CD4-positive, alpha-beta T cell treated with Interleukin-17A for 4 hours (primary cell): ENCODE data around the gene RPAP2.
"Not testable (repeated sequence)": the region's sequence is repeated elsewhere in the genome, so short reads cannot be mapped to it uniquely, and the experiment has no call there.

ENCODE experiments used
- DNase-seq: peaks from one replicate; pipeline ENCODE4 v3.0.0-alpha.2; 2020; ENCODE audit warnings: mixed read lengths

Gene RPAP2

GRCh38 chr1:92298573-92299476, at the start of gene RPAP2, which contains the start of gene GLMN:
Gene RPAP2 (plus strand): TSS chr1:92299059. CDS start chr1:92299074, 15 bp downstream.
Gene GLMN (minus strand): TSS chr1:92298987. CDS start chr1:92297999, 988 bp downstream.
- DNase-seq, result peak; percentile 78

- DNase-seq, result not testable (repeated sequence)
Observed at GRCh38 chr1:92254714-92255113, 44.1 kb upstream of the RPAP2 start.

GRCh38 chr1:92259350-92259749, 39.5 kb upstream of the RPAP2 start:
- no peak for DNase-seq

GRCh38 chr1:92262516-92262915, 36.3 kb upstream of the RPAP2 start:
- no peak for DNase-seq

- no peak for DNase-seq
Observed at GRCh38 chr1:92273039-92273438, 25.8 kb upstream of the RPAP2 start.

- DNase-seq, result no peak
Observed at GRCh38 chr1:92274939-92275338, 23.9 kb upstream of the RPAP2 start.

- DNase-seq, result no peak
Observed at GRCh38 chr1:92276082-92276481, 22.8 kb upstream of the RPAP2 start.

- no peak for DNase-seq
Observed at GRCh38 chr1:92277105-92277723, 21.6 kb upstream of the RPAP2 start.

- not testable (repeated sequence) for DNase-seq
Observed at GRCh38 chr1:92279781-92280180, 19.1 kb upstream of the RPAP2 start.

- DNase-seq, result not testable (repeated sequence)
Observed at GRCh38 chr1:92281411-92281810, 17.4 kb upstream of the RPAP2 start.

GRCh38 chr1:92291372-92291999, 7.4 kb upstream of the RPAP2 start:
- peak; percentile 11 for DNase-seq

- no peak for DNase-seq
Observed at GRCh38 chr1:92298213-92298572, 666 bp upstream of the RPAP2 start.

- DNase-seq, result no peak
Observed at GRCh38 chr1:92299477-92300150, 755 bp downstream of the RPAP2 start.

- DNase-seq, result no peak
Observed at GRCh38 chr1:92301021-92301420, 2.2 kb downstream of the RPAP2 start.

GRCh38 chr1:92306020-92306419, 7.2 kb downstream of the RPAP2 start:
- no peak for DNase-seq

- no peak for DNase-seq
Observed at GRCh38 chr1:92307980-92308379, 9.1 kb downstream of the RPAP2 start.

- DNase-seq, result no peak
Observed at GRCh38 chr1:92310185-92310597, 11.3 kb downstream of the RPAP2 start.

- DNase-seq, result no peak
Observed at GRCh38 chr1:92314024-92314423, 15.2 kb downstream of the RPAP2 start.

- DNase-seq, result peak; percentile 53
Observed at GRCh38 chr1:92315766-92316599, 17.1 kb downstream of the RPAP2 start.

- peak; percentile 9 for DNase-seq
Observed at GRCh38 chr1:92317836-92318493, 19.1 kb downstream of the RPAP2 start.
